Mammary epithelial cell (primary cell): ENCODE measurements around the gene RASL11B.

Source experiments
- CTCF ChIP-seq, 2 donors: IDR thresholded peaks in 1 of 2; conservative IDR thresholded peaks in 1 of 2; 2 replicates each; pipeline ENCODE4 v1.5.1; 2011 to 2012; ENCODE audit warnings: inconsistent platforms in 2 of 2, low read length in 2 of 2, mild to moderate bottlenecking in 2 of 2, control low read depth in 1 of 2, low read depth in 1 of 2; ENCODE audit not compliant: insufficient read depth in 1 of 2; ENCODE audit errors: extremely low read depth in 1 of 2
- EZH2 ChIP-seq: IDR thresholded peaks from 2 replicates; pipeline ENCODE4 v1.6.1; 2012; ENCODE audit warnings: low read length, inconsistent platforms, borderline replicate concordance

GRCh38 chr4:52843958-52844357 is 18.2 kb upstream of the RASL11B start:
- TF ChIP-seq CTCF (conservative IDR thresholded peaks at IDR 0.05 in 1 of 2, IDR thresholded peaks at IDR 0.05 in 1 of 2; ENCODE audit: extremely low read depth in 1 of 2, insufficient read depth in 1 of 2, low read depth in 1 of 2, low read length in 2 of 2) (no peak), EZH2 (no peak)
